OCI-LY3 (cell line): ENCODE results near the gene PKD1L1.

Source experiments
- EZH2phosphoT487 ChIP-seq: fragments of 200-600 bp; shearing (Covaris generic); IDR thresholded peaks from 2 replicates; pipeline ENCODE4 v1.6.1; 2018; ENCODE audit warnings: antibody characterized with exemption, mixed run types, low read depth
- TF ChIP-seq, protein P1 (sequence below): fragments of 200-600, 300-600 bp; sonication (generic); IDR thresholded peaks from 2 replicates; pipeline ENCODE4 v1.5.1; 2014; ENCODE audit warnings: antibody characterized with exemption, low read length, low read depth

DNA sequence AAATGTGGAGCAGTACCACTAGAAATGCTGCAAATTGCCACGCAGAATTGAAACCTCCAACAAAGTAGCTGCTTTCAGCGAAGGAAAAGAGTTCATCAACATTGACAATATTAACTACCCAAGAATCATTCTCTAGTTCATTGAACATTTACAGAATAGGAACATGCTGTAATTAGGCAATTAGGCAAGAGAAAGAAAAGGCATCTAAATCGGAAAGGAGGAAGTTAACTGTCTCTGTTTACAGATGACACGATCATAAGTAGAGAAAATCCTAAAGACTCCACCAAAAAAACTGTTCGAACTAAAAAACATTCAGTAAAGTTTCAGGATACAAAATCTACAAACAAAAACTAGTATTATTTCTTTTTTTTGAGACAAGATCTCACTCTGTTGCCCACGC lies 8.9 kb upstream of the PKD1L1 start:
- no peak for TF ChIP-seq EZH2phosphoT487
- TF ChIP-seq, protein P1, sequence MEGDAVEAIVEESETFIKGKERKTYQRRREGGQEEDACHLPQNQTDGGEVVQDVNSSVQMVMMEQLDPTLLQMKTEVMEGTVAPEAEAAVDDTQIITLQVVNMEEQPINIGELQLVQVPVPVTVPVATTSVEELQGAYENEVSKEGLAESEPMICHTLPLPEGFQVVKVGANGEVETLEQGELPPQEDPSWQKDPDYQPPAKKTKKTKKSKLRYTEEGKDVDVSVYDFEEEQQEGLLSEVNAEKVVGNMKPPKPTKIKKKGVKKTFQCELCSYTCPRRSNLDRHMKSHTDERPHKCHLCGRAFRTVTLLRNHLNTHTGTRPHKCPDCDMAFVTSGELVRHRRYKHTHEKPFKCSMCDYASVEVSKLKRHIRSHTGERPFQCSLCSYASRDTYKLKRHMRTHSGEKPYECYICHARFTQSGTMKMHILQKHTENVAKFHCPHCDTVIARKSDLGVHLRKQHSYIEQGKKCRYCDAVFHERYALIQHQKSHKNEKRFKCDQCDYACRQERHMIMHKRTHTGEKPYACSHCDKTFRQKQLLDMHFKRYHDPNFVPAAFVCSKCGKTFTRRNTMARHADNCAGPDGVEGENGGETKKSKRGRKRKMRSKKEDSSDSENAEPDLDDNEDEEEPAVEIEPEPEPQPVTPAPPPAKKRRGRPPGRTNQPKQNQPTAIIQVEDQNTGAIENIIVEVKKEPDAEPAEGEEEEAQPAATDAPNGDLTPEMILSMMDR, result no peak
